Posterior vena cava (tissue), 2 donors: ENCODE data around the gene ATP1A2. TPM values are rescaled to one million over a fixed set of nuclear protein-coding genes. Genes with fewer than 3 reads are reported as not detected.

Experiments
- DNase-seq: peaks from one replicate; pipeline ENCODE4 v3.0.0-alpha.2; 2020; ENCODE audit warnings: low spot score
- intact Hi-C, 2 donors: fragments of 100-400 bp; cut with DNase I; formaldehyde crosslinking; loops; one replicate each; pipeline versions ENCODE4 v1.14.1 to v1.14.2; 2022 to 2023
- long read RNA-seq, 2 donors: library from polyadenylated mRNA; unstranded; transcript quantifications; one replicate each; pipeline ENCODE4 v2.0.0, GENCODE V29; 2020 to 2021
- total RNA-seq, 2 donors: library from RNA; stranded (reverse); fragmentation: NEBNext Ultra II Directional; extraction: Animal tissue kit (Norgen Biotek cat#: 25700); gene quantifications; one replicate each; pipeline ENCODE4 v1.2.1, GENCODE V29; 2021
- donor health status: DM: yes; HTN: yes; CAD: no.
- donor health status: DM: yes; HTN: yes; CAD: no.

ATP1A2 gene
- total RNA-seq: 10 to 100 TPM in 1 of 2 donors, 1 to 10 TPM in 1; 4.1 to 10.8 TPM
- long read RNA-seq, donor 1, partial matches to known transcripts: 3 of 4 reads
- long read RNA-seq, donor 1, other reads (novel, unspliced or antisense): 1 of 4 reads
- long read RNA-seq, donor 2, partial matches to known transcripts: 8 of 9 reads
- long read RNA-seq, donor 2, other reads (novel, unspliced or antisense): 1 of 9 reads

DNA sequence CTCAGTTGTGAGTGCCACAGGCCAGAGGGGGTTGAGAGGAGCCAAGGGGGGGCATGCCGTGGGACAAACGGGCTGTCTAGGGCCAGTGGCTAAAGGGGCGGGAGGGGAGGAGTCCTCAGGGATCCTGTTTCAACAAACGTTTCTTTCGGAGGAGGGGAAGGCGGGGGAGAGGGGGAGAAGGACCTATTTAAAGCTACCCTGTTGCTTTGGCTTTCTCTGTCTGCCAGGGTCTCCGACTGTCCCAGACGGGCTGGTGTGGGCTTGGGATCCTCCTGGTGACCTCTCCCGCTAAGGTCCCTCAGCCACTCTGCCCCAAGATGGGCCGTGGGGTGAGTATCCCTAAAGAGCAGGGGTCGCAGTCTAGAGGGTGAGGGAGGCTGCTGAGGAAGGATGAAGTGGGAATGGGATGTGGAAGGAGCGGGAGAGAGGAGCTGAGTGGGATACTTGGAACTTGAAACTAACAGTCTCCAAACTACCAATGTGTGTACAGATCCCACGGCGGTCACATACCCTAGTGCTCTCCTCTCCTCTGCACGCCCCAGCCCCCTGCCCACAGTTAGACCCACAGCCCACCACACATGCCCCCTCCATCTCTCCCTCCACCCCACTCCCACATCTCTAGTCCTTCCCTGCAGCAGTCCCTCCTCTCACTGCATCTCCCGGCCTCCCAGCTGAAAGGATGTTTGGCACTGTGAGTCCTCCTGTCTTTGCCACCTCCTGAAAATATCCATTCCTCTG is at the start of gene ATP1A2:
Gene ATP1A2 (plus strand): TSS at position 215 of the 738 bp plus-strand sequence. CDS start 103 bp downstream, at position 318.
- DNase-seq: no peak
- intact Hi-C loops: no loop called here

DNA sequence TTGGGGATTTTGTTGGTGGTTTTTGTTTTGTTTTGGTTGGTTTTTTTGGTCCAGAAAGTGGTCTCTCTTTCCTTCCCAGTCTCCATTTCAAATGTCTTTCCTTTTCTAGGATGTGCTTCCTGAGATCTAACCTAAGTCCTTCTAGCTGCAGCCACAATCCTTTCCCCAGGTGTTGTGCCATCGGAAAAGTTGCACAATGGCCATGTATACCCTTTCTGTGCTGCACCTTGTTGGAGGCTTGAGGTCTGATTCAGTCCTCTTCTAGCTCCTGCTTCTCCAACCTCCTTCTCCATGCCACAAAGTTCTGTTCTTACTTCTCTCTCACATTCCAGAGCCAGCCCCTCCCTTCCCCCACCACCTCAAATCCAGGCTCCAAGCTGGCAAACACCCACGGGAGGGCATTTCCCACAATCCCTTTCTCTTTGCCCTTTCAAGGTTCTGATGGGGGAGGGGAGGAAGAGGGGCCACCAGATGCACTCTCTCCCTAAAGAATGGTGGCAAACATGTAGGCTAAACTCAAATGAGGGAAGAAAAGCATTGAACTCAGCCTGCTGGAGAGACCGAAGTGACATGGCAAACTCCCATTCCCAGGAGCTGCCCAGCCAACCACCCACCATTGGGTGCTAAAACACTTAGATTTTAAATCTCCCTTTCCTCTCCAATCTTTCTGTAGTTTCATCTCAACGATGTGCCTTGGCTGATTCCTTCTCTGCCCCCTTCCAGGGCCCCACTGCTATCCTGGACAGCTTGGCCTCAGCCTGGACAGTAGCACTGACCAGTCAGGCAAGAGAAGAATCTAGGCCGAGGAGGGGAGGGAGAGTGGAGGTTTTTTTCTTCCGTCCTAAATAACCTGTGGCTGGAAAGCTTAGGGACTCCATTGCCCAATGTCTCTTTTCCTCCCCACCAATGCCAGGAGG is 48.5 kb upstream of the ATP1A2 start:
- intact Hi-C loops: loop anchor here in 1 of 2 donors (5.0 kb wide), 1 partner anchor 1570 kb away; no protein-coding TSS in a partner anchor

DNA sequence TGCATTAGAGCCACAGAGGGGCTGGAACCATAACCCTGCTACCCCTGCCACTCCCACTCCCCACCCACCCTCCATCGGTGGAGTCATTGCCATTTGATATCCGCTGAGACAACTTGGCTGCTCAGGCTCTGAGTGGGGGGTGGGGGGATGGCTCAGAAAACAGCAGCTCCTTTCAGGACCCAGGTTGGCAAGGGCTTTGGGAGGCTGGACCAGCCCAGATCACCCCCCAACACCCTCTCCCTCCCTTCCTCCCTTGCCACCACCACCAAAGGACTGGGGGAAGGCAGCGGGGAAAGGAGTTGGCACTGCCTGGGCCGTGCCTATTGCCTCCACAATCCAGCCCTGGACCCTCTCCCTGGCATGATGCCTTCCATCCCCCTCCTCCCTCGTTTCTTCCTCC is 47.3 kb upstream of the ATP1A2 start:
- intact Hi-C loops: loop anchor here in 1 of 2 donors (5.0 kb wide), 1 partner anchor 1571 kb away; no protein-coding TSS in a partner anchor
- no peak for DNase-seq

More for the DNA sequence above, 48.5 kb upstream of the ATP1A2 start:
- DNase-seq: no peak

DNA sequence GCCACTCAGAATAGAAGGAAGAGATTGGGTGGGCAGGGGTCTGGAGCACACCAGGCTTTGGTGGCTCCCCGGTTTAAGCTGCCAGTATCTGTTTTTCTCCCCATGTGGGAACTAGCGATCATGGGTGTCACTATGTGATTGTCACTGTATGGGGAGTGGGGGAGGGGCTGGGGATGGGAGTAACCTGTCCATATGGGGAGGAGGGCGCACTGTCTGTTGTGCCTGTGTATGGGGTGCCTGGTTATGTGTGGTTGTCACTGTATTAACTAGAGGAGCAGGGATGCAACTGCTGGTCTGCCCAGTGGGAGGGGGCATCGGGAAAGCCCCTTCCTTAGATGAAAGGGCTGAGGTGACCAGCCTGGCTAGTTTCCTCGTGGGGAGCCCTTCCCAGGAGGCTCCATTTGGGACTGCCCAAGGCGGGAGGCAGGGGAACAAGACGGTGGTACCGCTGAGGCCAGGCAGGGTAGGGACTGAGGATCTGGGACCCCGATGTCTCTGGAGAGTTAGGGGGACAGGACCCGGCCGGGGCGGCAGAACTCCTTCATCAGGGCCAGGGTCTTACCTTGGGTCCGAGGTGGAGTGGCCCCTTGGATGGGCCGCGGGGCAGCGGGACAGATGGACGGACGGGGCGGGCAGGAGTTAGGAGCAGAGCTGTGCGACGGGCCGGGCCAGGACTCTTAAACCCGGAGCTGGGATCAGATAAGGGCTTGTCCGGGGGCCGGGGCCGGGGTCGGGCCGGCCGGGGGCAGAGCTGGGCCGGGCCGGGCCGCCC is 45.9 kb upstream of the ATP1A2 start, which contains the start of gene KCNJ10:
Gene KCNJ10 (minus strand): TSS at position 701 of the 772 bp plus-strand sequence. CDS start 27,628 bp downstream, outside the sequence.
- no peak for DNase-seq
- intact Hi-C loops: loop anchor here in 1 of 2 donors (5.0 kb wide), 1 partner anchor 1572 kb away; no protein-coding TSS in a partner anchor

DNA sequence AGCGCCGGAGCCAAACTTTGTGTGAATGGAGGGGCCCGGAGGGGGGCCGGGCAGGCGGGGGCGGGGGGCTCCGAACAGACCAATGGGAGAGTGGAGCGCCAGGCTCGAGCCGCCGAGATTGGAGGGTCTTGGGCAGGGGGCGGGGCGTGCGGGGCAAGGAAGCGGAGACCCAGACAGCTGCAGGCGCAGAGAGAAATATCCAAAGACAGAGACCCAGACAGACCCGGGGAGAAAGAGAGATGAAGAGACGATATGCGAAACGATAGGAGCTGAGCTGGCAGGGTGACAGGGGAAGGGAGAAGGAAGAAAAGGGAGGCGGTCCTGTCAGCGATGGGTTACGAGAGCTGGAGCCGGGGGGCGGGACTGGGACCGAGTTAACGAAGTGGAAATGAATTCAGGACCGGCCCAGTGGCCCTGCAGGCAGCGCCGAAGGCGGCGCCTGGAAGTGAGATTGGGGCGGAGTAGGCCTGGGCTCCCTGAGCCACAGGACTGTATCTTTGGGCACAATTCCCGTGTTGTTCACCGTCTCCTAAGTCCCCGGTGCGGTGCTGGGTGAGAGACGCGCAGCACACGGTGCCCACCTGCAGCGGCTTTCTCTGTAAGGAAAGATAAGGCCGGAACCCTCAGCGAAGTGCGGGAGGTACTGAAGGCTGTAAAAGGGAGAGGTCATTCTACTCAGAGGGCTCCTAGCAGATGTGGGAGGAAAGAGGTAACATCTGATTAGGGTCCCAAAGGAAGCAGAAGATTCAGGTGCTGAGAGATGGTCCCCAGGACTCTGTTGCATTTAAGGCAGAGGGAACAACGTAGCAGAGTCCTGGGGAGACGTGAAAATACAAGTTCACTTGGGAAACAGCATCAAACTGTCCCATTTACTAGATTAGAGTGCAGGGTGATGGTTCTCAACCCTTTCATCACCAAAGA is 45.1 kb upstream of the ATP1A2 start:
- DNase-seq: peak; percentile 91
- intact Hi-C loops: no loop called here

DNA sequence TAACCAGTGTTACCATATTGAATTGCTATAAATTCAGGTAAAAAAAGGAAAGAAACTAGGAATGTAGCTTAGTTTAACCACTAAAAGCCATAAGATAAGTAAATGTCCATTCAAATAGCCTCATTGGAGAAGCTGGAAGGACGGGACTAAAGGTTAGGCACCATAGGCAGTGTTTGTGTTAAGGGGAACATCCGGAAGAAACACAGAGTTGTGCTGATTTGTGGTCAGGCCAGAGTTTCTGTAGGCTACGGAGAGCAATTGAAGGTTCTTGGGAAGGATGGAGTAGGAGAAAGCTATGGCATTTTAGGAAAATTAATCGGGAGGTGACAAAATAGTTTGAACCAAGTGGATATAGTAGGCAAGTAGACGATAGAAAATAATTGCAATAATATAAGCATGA is 44.3 kb upstream of the ATP1A2 start:
- intact Hi-C loops: no loop called here

DNA sequence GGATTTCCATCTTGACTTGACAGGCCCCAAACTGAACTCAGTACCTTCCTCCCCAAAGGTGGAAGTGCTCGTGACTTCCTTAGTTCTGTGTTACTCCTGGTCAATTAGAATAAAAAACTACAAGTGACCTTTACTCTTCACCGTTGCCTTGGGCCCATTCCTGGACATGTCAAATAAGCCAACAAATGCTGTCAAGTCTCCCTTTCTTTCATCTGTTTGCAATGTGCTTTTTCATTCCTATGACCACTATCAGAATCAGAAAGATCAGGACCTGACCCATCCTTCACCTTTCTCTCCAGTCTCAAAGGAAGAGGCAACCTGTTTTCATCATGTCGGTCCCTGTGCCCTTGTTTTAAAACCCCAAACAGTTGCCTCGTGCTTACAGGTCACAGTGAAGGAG is 40.7 kb upstream of the ATP1A2 start:
- intact Hi-C loops: no loop called here
- no peak for DNase-seq

More for the DNA sequence above, 44.3 kb upstream of the ATP1A2 start:
- DNase-seq: no peak

DNA sequence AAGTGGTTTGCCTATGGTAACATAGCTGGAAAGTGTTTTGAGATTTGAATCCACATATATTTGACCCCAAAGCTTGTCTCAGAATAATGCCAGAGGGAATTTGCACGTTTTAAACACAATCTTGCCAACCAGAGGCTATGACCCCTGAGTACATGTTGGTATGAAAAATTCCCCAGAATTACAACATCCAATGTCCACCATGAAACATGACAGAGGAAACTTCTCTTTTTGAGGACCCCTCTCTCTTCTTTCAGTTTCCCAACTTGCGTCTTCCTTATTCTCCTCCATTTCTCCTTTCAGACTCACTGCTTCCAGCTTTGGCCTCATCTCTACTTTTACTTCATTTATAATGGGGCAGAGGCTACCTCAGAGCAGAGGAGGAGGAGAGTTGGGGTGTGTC is 39.7 kb upstream of the ATP1A2 start:
- intact Hi-C loops: no loop called here

DNA sequence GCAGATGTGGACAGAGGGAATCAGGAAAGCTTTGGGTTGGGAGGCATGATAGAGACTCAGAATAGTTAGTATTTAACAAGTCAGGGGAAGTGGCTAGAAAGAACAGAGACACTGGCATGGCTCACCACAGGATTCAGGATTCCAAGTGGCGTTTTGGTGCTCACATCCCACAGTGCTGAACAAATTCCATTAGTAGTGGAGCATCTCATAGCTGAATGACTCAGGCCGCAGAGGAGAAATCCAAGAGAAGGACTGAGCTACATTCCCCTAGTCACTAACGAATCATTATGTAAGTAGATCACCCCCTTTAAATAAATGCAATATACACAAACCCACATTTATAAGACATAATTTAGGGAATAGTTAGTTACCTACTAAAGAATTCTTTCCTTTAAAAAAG is 39.3 kb upstream of the ATP1A2 start:
- intact Hi-C loops: no loop called here
- no peak for DNase-seq

More for the DNA sequence above, 39.7 kb upstream of the ATP1A2 start:
- no peak for DNase-seq

DNA sequence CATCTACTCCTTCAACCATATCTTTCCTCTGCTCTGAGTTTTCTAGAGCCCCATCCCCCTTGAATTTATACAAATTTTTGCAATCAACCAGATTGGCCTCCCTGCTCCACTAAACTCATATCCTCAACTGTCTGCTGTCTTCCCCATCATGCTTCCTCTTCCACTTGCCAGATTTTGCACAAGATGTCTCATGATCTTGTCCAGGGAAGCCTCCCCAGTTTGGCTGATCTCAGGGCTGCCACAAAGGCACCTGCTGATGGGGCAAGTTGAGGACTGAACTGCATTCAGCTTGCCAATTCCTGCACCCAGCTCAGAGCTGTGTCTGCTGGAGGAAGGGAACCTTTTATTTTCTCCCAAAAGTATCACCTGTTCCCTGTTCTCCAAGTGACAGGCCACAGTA is 38.1 kb upstream of the ATP1A2 start:
- DNase-seq: no peak
- intact Hi-C loops: no loop called here

DNA sequence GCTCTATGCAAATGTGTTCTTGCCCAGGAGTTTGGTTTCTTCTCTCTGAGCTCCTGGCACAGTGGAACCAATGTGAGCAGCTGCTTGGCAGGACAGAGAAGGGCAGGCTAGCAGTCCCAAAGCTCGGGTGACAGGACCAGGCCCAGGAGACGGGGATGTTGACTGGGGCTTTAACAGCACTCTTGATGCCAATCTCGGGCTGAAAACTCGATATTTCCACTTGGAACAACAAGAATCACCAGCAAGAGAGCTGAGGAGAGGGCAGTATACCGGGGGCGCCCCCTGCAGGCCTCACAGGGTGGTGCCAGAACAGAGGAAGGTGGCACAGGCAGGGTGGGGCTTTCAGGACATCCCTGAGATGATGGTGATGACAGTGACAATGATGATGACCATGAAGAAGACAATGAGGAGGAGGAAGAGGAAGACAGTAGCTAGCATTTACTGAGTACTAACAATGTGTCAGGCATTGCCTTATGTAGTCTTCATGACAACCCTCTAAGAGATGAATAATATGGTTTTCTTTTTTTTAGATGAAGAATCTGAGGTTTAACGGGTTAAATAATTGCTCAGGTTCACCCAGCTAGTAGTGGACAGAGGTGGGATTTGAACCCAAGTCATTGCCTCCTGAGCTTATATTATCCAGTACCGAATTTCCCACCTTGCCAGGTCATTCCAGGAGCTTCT is 36.9 kb upstream of the ATP1A2 start:
- no peak for DNase-seq
- intact Hi-C loops: no loop called here

DNA sequence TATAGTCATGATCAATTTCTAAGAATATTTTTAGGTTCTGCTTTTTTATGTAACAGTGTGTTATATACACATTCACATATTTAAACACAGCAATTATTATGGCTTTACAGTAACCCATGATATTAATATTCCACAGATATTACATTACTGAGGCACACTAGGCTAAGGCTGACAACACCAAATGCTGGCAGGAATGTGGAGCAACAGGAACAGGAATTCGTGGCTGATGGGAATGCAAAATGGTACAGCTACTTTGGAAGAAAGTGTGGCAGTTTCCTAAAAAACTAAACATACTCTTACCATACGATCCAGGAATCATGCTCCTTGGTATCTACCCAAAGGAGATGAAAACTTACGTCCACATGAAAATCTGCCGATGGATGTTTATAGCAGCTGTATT is 36.1 kb upstream of the ATP1A2 start:
- DNase-seq: no peak
- intact Hi-C loops: no loop called here

DNA sequence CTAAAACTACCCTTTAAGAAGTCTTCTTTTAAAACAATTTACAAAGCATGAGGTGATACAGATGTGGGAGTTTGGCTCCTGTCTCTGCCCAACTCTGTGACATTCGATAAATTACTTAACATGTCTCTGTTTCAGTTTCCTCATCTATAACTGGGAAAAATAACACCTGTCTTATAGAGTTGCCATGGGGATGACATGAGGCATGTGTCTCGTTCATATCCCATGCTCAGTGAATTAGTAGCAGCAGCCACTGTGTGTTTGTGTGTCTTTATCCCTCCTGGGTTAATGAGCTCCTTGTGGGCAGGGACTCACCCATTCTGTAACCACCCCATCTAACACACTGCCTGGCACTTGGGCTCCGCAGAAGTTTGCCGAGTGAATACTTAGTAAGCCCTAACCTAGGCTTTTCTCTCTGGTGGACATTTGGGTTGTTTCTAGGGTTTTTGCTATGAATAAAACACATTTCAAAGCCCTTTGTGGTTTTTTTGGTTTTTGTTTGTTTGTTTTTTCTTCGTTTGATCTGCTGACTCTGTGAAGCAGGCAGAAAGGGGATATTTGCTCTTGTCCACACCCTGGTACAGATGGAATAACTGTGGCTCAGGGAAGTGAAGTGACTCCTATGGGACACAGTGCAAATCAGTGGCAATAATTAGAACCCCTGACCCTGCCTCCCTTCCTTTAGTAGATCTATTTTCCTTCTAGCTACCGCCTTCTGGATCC is 35.0 kb upstream of the ATP1A2 start:
- DNase-seq: no peak
- intact Hi-C loops: no loop called here

DNA sequence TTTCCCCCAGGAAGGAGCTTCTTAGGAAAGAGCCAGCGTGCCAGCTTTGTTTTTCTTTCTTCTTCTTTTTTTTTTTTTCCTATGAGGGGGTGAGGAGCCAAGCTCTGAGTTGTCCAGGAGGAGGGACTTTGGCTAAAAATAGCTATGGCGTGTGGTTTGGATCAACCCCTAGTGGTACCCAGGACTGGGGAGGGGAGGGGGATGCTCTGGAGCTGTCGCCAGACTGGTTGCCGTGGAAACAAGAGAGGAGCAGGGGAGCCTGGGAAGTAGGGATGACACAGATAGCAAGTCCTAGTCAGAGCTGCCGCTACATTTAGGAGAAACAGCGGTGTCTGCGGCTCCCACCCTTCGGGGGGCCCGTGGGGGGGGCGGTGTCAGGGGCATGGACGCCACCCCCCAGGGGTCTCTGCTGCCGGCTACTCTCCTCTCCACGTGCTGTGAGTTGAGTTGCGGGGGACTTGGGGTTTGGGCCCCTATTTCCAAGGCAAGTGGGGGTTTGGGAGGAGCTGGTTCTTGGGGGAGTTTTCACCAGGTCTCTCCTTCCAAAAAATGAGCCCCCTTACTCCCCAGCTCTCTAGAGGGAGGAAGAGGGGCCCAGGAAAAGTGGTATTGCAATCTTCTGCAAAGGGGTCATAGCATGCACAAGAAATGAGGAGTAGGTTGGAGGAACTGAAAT is 34.2 kb upstream of the ATP1A2 start, which contains the start of gene KCNJ9:
Gene KCNJ9 (plus strand): TSS at position 278 of the 676 bp plus-strand sequence. CDS start 2,493 bp downstream, outside the sequence.
- intact Hi-C loops: no loop called here
- DNase-seq: no peak

DNA sequence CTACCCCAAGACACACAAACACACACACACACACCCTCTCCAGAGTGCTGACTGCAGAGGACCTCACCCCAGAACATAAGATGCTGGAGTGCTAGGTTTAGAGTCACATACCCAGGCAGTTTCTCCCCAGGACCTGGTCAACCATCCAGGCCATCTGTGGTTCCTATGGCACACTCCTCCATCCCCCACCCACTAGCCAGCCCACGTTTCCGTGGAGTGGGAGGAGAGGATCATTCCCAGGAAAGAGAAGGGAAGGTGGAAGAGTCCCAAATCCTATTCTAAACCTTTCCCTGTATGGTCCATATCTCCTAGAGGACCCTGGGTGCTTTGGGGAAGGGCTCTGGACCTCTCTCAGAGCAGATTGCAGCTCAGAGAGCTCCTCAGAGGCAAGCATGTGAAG is 33.1 kb upstream of the ATP1A2 start:
- intact Hi-C loops: no loop called here
- no peak for DNase-seq

DNA sequence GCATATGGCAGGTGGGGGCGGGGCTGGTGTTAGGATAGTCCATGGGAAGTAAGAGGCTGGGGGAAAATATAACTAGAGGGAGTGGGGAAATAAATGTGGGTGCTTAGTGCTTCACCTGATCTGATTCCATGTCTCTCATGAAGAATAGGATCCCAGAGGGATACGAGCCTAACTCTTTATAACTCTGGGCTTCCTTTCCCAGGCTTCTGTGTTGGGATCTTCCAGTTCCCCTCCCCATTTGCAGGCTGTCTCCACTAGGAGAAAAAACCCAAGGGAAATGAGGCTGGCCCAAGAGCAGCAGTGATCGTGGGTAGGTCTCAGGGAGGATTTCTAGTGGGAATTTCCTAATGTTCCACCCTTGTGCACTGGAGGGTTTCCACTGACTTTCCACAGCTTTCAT is 32.6 kb upstream of the ATP1A2 start:
- no peak for DNase-seq
- intact Hi-C loops: no loop called here
